ENCODE data around the gene ARID3A.

The ARID3A gene

DNA sequence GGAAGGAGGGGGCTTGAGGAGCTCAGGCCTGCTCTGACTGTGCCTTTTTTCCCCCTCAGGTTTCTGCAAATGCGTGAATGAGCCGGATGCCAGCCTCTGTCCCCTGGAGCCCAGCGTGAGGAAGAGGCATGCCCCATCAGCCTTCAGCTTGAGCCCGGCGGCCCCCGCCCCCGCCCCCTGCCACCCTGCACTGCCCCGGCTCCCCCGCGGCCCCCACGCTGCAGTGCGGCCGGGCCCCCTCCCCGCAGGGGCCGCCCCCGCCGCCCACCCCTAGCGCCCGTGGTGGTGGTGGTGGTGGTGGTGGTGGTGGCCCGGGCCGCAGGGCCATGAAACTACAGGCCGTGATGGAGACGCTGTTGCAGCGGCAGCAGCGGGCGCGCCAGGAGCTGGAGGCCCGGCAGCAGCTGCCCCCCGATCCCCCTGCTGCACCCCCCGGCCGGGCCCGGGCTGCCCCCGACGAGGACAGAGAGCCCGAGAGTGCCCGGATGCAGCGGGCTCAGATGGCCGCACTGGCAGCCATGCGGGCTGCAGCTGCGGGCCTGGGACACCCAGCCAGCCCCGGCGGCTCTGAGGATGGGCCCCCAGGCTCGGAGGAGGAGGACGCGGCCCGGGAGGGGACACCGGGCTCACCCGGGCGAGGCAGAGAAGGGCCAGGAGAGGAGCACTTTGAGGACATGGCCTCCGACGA, 3.5 kb downstream of the ARID3A start:
- in situ Hi-C loops (cut with HindIII; ENCODE audit: low sequenced_read_pairs), result no loop called here

DNA sequence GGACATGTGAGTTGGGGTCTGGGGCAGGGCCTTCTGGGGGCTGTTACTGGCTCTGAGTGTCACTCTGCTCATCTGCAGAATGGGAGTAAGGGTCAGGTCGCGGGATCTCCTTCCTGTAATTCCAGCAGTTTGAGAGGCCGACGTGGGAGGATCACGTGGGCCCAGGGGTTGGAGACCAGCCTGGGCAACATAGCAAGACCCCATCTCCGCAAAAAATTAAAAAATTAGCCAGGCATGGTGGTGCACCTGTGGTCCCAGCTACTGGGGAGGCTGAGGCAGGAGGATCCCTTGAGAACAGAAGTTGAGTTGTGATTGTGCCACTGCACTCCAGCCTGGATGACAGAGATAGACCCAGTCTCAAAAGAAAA, 4.0 kb downstream of the ARID3A start:
- in situ Hi-C loops (cut with HindIII; ENCODE audit: low sequenced_read_pairs), result no loop called here

DNA sequence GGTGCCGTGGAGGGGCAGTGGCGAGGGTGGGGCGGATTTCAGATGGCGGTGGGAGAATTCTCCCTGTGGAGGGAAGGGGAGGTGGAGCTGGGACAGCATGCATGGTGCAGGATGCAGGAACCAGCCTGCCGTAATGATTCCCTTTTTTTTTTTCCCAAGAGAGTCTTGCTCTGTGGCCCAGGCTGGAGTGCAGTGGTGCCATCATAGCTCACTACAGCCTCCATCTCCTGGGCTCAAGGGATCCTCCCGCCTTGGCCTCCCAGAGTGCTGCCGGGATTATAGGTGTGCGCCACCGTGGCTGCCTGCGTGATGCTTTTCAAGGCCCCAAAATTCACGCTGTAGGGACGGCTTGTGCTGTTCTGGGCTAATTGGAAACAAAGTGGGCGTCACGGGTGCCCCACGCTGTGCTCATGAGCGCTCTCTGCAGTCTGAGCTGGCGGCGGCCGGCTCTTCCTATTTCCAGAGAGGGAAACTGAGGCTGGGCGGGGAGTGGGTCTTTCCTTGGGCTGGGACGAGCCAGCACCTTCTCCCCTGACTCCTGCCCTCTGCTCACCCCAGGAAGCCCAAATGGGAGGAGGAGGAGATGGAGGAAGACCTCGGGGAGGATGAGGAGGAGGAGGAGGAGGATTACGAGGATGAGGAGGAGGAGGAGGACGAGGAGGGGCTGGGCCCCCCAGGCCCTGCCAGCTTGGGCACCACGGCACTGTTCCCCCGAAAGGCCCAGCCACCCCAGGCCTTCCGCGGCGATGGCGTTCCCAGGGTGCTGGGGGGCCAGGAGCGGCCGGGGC, 6.2 kb downstream of the ARID3A start:
- in situ Hi-C loops (cut with HindIII; ENCODE audit: low sequenced_read_pairs), result no loop called here

DNA sequence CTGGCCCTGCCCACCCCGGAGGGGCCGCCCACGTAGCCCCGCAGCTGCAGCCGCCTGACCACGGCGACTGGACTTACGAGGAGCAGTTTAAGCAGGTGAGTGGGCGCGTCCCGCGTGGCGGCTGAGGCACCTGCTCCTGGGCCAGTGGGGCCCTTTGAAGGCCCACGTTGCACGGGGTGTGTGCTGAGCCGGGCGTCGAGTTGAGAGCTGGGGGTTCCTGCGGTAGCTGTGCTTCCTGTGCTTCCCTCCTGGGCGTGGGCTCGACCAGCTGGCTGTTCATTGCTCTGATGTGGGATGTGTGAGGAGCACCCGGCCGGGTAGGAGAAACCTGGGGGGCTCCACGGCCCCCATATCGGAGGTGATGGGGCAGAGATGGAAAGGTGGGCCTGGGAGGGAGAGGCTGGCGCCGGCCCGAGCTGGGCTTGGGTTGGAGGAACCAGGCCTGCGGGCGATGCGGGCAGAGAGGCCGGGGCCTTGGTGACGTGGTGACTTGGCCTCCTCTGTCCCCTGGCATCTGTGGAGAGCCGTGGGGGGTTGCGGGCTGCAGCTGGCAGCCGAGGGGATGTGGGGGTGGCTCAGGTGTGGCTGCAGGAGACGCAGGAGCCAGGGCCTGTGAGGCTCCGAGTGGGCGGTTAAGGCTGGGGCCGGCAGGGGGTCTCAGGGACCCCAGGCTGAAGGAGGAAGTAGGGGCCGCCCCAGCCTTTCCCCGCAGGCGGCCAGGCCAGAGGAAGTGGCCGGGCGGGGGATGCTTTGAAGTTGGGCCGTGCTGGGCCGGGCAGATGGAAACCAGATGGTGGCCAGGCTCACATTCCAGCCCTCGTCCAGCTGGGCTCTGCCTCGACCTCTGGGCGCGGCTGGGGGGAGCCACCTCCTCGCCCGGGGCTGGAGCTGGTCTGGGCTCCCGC, 7.1 kb downstream of the ARID3A start:
- in situ Hi-C loops (cut with HindIII; ENCODE audit: low sequenced_read_pairs), result no loop called here

GRCh38 chr19:933553-933882, 7.7 kb downstream of the ARID3A start:
- in situ Hi-C loops (cut with HindIII; ENCODE audit: low sequenced_read_pairs), result no loop called here

- in situ Hi-C loops (cut with HindIII; ENCODE audit: low sequenced_read_pairs), result no loop called here
Measured at GRCh38 chr19:934197-934840, 8.5 kb downstream of the ARID3A start.

- in situ Hi-C loops (cut with HindIII; ENCODE audit: low sequenced_read_pairs), result no loop called here
Measured at GRCh38 chr19:934865-935479, 9.1 kb downstream of the ARID3A start.

GRCh38 chr19:936175-936546, 10.3 kb downstream of the ARID3A start:
- in situ Hi-C loops (cut with HindIII; ENCODE audit: low sequenced_read_pairs), result no loop called here

- in situ Hi-C loops (cut with HindIII; ENCODE audit: low sequenced_read_pairs), result no loop called here
Measured at GRCh38 chr19:937259-937694, 11.4 kb downstream of the ARID3A start.

- in situ Hi-C loops (cut with HindIII; ENCODE audit: low sequenced_read_pairs), result no loop called here
Measured at GRCh38 chr19:938233-938923, 12.5 kb downstream of the ARID3A start.

DNA sequence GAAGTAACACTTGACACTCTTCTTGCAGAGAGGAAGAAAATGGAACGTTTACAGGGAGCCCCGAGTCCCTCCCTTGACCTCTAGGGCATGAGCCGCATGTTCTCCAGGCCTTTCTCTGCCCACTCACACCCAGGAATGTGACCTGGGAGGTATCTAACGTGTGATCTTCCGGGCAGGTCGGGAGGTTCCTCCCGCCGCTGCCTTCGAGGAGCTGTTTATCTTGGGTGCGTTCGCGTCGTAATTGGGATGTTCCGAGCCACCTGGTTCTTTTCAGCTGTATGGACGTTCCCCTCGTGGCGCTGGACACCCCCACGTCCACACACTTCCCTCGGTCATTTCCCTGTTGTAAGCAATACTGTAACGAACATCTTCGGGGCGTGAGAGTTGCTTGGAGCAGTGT, 13.6 kb downstream of the ARID3A start:
- in situ Hi-C loops (cut with HindIII; ENCODE audit: low sequenced_read_pairs), result no loop called here

DNA sequence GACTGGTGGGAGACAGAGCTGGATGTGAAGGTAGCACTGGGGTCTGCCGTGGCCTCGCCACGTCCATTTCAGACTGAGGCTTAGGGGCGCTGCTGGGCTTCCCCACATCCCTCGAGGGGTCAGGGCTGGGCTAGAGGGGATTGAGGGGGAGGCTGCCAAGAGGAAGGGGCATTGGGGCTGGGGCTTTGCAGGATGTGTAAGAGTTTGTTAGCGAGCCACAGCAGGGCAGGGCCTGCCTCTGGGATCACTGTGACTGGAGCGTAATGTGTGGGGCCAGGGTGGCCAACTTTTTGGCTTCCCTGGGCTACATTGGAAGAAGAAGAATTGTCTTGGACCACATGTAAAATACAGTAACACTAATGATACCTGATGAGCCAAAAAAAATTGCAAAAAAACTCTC, 14.1 kb downstream of the ARID3A start:
- in situ Hi-C loops (cut with HindIII; ENCODE audit: low sequenced_read_pairs), result no loop called here

GRCh38 chr19:940591-941291, 14.9 kb downstream of the ARID3A start:
- in situ Hi-C loops (cut with HindIII; ENCODE audit: low sequenced_read_pairs), result no loop called here

- in situ Hi-C loops (cut with HindIII; ENCODE audit: low sequenced_read_pairs), result no loop called here
Measured at GRCh38 chr19:941292-942132, 15.7 kb downstream of the ARID3A start.

DNA sequence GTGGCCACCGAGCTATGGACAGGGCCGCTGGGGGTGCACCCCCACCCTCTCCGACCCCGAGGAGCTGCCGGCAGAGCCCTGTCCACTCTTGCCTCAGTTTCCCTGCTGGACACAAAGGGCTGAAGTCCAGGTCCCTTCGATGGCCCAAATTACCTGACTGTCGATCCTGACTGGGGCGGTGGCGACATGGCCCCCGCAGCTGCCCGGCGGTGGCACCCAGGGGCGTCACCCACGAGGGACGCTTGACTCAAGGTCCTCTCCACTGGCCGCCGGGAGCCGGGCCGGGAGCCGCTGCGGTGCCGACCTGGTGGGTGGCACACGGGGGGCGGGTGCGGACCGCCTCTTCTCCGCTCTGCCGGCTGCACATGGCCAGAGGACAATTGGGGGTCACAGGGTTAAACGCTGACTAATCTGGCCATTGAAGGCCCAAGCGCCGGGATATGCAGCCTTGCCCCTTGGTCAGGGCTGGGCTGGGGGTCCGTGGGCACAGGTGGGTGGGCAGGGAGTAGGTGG, 16.4 kb downstream of the ARID3A start:
- in situ Hi-C loops (cut with HindIII; ENCODE audit: low sequenced_read_pairs), result no loop called here

DNA sequence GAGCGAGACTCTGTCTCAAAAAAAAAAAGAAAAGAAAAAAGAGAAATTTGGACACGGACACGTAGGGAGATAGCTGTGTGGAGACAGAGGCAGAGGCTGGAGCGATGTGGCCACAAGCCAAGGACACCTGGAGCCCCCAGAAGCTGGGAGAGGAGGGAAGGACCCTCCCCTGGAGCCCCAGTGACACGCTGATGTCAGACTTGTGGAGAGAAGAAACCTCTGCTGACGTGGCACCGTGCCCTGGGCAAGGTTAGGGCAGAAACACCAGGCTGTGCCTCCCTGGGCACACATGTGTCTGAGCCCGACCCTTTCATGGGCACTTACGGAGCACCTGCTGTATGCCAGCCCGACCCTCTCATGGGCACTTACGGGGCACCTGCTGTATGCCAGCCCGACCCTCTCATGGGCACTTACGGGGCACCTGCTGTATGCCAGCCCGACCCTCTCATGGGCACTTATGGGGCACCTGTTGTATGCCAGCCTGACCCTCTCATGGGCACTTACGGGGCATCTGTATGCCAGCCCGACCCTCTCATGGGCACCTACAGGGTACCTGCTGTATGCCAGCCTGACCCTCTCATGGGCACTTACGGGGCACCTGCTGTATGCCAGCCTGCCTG, 17.8 kb downstream of the ARID3A start:
- in situ Hi-C loops (cut with HindIII; ENCODE audit: low sequenced_read_pairs), result no loop called here

DNA sequence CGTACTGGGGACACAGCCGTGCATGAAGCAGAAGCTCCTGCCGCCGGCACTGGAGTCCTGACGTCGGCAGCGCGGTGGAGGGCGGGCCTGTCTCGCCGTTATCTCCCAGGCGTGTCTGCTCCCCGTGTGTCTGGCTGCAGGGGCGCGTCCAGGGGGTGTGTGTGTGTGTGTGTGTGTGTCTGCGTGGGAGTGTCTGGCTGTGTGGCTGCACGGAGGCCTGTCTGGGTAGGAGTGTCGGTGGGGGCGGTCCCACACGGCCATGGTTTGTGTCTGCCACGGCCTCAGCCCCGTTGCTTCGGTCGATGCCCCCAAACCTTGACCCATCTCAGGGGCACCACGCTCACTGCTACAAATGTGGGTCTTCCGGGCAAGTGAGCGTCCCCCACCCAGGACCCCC, 18.3 kb downstream of the ARID3A start:
- in situ Hi-C loops (cut with HindIII; ENCODE audit: low sequenced_read_pairs), result no loop called here

DNA sequence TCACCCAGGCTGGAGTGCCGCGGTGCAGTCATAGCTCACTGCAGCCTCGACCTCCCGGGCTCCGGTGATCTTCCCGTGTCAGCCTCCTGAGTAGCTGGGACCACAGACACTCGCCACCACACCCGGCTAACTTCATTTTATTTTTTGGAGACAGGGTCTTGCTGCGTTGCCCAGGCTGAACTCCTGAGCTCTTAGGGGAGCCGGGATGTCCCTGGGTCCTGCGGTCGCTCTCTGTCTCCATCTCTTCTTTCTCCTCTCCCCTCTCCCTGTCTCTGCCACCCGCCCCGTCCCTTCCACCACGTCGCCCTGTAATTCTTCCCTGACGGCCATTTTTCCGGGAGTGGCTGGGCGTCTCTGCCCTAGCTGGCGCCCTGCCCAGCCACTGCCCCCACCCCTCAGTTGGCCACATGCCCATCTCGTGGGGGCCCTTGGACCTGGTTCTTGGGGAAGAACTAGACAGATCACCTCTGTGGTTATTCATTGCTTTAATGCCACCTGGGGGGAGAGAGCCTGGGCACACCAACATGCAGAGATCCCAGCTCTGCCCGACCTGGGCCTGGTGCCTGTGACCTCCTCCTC, 18.9 kb downstream of the ARID3A start:
- in situ Hi-C loops (cut with HindIII; ENCODE audit: low sequenced_read_pairs), result no loop called here

All from endothelial cell of hepatic sinusoid (primary cell).